H1 (cell line): Measurements from ENCODE around the gene PPP1R13B. TPM values are rescaled to one million over a fixed set of nuclear protein-coding genes. Genes with fewer than 3 reads are reported as not detected.

Source experiments
- CTCF ChIA-PET: fragments of 300-600 bp; sonication (Branson Sonifier 250); formaldehyde crosslinking; loops from one replicate; lab custom pipeline; 2021; ENCODE audit not compliant: partially characterized antibody; lab: Charles Lee
- POLR2A ChIA-PET: fragments of 300-600 bp; sonication (Branson Sonifier 250); formaldehyde crosslinking; loops from one replicate; lab custom pipeline; 2021; ENCODE audit warnings: inconsistent platforms; ENCODE audit not compliant: partially characterized antibody; lab: Charles Lee
- DNase-seq, 2 experiments: peaks; one replicate each; pipeline versions ENCODE4 v3.0.0 to v3.0.0-alpha.2; 2010 to 2022; ENCODE audit warnings: low spot score in 2 of 2, low read depth in 1 of 2, mixed read lengths in 1 of 2
- FAIRE-seq: peaks from 2 replicates; lab custom pipeline; 2011; peaks lifted over from hg19 to GRCh38; lab: Jason Lieb, UNC
- H2AFZ ChIP-seq: 2 replicates; pipeline ENCODE4 v1.8.1; 2012; ENCODE audit warnings: low read length, inconsistent platforms
- H2AK5ac ChIP-seq: 2 replicates; pipeline ENCODE4 v1.6.1; 2013; ENCODE audit warnings: low read depth, low read length
- H2BK120ac ChIP-seq: replicated peaks from 2 replicates; pipeline ENCODE3; 2013; ENCODE audit warnings: low read depth, low read length, inconsistent platforms
- H2BK12ac ChIP-seq: 2 replicates; pipeline ENCODE4 v1.6.1; 2013; ENCODE audit warnings: low read depth, low read length
- H2BK15ac ChIP-seq: 2 replicates; pipeline ENCODE4 v1.6.1; 2013; ENCODE audit warnings: low read length
- H2BK20ac ChIP-seq: 2 replicates; pipeline ENCODE4 v1.6.1; 2013; ENCODE audit warnings: low read length
- H2BK5ac ChIP-seq: 2 replicates; pipeline ENCODE4 v1.6.1; 2013; ENCODE audit warnings: low read depth, low read length
- H3K14ac ChIP-seq: 2 replicates; pipeline ENCODE4 v1.6.1; 2013; ENCODE audit warnings: inconsistent platforms; ENCODE audit not compliant: insufficient read length
- H3K18ac ChIP-seq: 2 replicates; pipeline ENCODE4 v1.6.1; 2013; ENCODE audit warnings: low read length; ENCODE audit errors: extremely low read depth
- H3K23ac ChIP-seq: 2 replicates; pipeline ENCODE4 v1.6.1; 2013; ENCODE audit warnings: inconsistent platforms; ENCODE audit not compliant: insufficient read length
- H3K23me2 ChIP-seq: 2 replicates; pipeline ENCODE4 v1.6.1; 2013; ENCODE audit warnings: low read depth, low read length
- H3K27ac ChIP-seq: 2 replicates; pipeline ENCODE4 v1.6.1; 2011; ENCODE audit warnings: low read depth, low read length, inconsistent platforms
- H3K27me3 ChIP-seq, 4 experiments: replicated peaks in 1 of 4; 1 replicate in 1 of 4; 2 replicates in 3 of 4; pipeline versions ENCODE4 v1.6.1 to v1.8.1; 2011 to 2013; ENCODE audit warnings: low read length in 3 of 4, mild to moderate bottlenecking in 3 of 4, inconsistent platforms in 2 of 4, mixed read lengths in 2 of 4, moderate library complexity in 1 of 4; ENCODE audit not compliant: control insufficient read depth in 3 of 4, insufficient read depth in 3 of 4; ENCODE audit errors: extremely low read depth in 1 of 4
- H3K36me3 ChIP-seq, 4 experiments: 2 replicates each; pipeline versions ENCODE4 v1.6.1 to v1.8.1; 2011 to 2013; ENCODE audit warnings: mild to moderate bottlenecking in 4 of 4, low read length in 3 of 4, moderate library complexity in 2 of 4, control low read depth in 1 of 4, inconsistent platforms in 1 of 4; ENCODE audit not compliant: insufficient read depth in 4 of 4, control insufficient read depth in 2 of 4
- H3K4ac ChIP-seq: replicated peaks from 2 replicates; pipeline ENCODE3; 2013; ENCODE audit warnings: low read length, low read depth, mixed read lengths, inconsistent platforms; ENCODE audit not compliant: insufficient read length
- H3K4me1 ChIP-seq, 4 experiments: replicated peaks in 1 of 4; 1 replicate in 1 of 4; 2 replicates in 3 of 4; pipeline versions ENCODE4 v1.6.1 to v1.8.1; 2011 to 2013; ENCODE audit warnings: low read length in 3 of 4, inconsistent platforms in 2 of 4, mixed read lengths in 1 of 4; ENCODE audit not compliant: insufficient read depth in 4 of 4, control insufficient read depth in 3 of 4
- H3K4me2 ChIP-seq, 2 experiments: 2 replicates each; pipeline versions ENCODE4 v1.6.1 to v1.8.1; 2011 to 2013; ENCODE audit warnings: low read depth in 2 of 2, low read length in 2 of 2, control low read depth in 1 of 2, inconsistent platforms in 1 of 2, mild to moderate bottlenecking in 1 of 2; ENCODE audit not compliant: insufficient read depth in 1 of 2
- H3K4me3 ChIP-seq, 4 experiments: fragments of 200-600, 300-600 bp in 1 of 4; sonication (generic), shearing (Covaris generic), sonication (Bioruptor Twin) in 1 of 4; 2 replicates each; pipeline versions ENCODE4 v1.5.1 to v1.8.1; 2011 to 2016; ENCODE audit warnings: low read length in 4 of 4, low read depth in 3 of 4, control low read depth in 2 of 4, inconsistent platforms in 2 of 4, mild to moderate bottlenecking in 2 of 4, mixed read lengths in 1 of 4, moderate library complexity in 1 of 4; ENCODE audit not compliant: insufficient read depth in 2 of 4; ENCODE audit errors: extremely low read depth in 1 of 4
- H3K56ac ChIP-seq: replicated peaks from 2 replicates; pipeline ENCODE3; 2013; ENCODE audit warnings: low read depth, mild to moderate bottlenecking, mixed read lengths, low read length, inconsistent platforms; ENCODE audit not compliant: insufficient read length
- H3K79me1 ChIP-seq: 2 replicates; pipeline ENCODE4 v1.6.1; 2013; ENCODE audit warnings: low read depth, low read length, control low read depth
- H3K79me2 ChIP-seq, 2 experiments: 2 replicates each; pipeline versions ENCODE4 v1.6.1 to v1.8.1; 2012 to 2013; ENCODE audit warnings: low read length in 2 of 2, mild to moderate bottlenecking in 2 of 2, inconsistent platforms in 1 of 2; ENCODE audit not compliant: insufficient read depth in 2 of 2, control insufficient read depth in 1 of 2
- H3K9ac ChIP-seq, 4 experiments: replicated peaks in 1 of 4; 1 replicate in 1 of 4; 2 replicates in 3 of 4; pipeline versions ENCODE4 v1.6.1 to v1.8.1; 2011 to 2013; ENCODE audit warnings: low read depth in 3 of 4, low read length in 3 of 4, control low read depth in 2 of 4, mild to moderate bottlenecking in 2 of 4, moderate library complexity in 2 of 4, inconsistent platforms in 1 of 4; ENCODE audit errors: extremely low read depth in 1 of 4
- H3K9me3 ChIP-seq, 2 experiments: 2 replicates each; pipeline versions ENCODE4 v1.6.1 to v1.8.1; 2012 to 2013; ENCODE audit warnings: mild to moderate bottlenecking in 2 of 2, moderate library complexity in 2 of 2, control low read depth in 1 of 2, inconsistent platforms in 1 of 2, low read depth in 1 of 2, low read length in 1 of 2, mixed read lengths in 1 of 2; ENCODE audit not compliant: insufficient read depth in 2 of 2
- H4K20me1 ChIP-seq, 2 experiments: replicated peaks in 1 of 2; 2 replicates each; pipeline versions ENCODE3 to v1.8.1; 2011 to 2013; ENCODE audit warnings: inconsistent platforms in 2 of 2, low read length in 2 of 2, mild to moderate bottlenecking in 1 of 2; ENCODE audit not compliant: insufficient read depth in 2 of 2, control insufficient read depth in 1 of 2
- H4K5ac ChIP-seq: 2 replicates; pipeline ENCODE4 v1.6.1; 2013; ENCODE audit warnings: low read length, low read depth, mixed read lengths, inconsistent platforms; ENCODE audit not compliant: insufficient read length
- H4K8ac ChIP-seq: 2 replicates; pipeline ENCODE4 v1.8.0; 2013; ENCODE audit warnings: mild to moderate bottlenecking, moderate library complexity, low read length, inconsistent platforms; ENCODE audit not compliant: insufficient read depth; ENCODE audit errors: extremely low read depth
- H4K91ac ChIP-seq: replicated peaks from 2 replicates; pipeline ENCODE3; 2013; ENCODE audit warnings: low read length, mixed read lengths, inconsistent platforms; ENCODE audit not compliant: insufficient read length
- ASH2L ChIP-seq: fragments of 200-600, 300-600 bp; sonication (generic); IDR thresholded peaks from one replicate; pipeline ENCODE4 v1.7.1; 2017; ENCODE audit warnings: low read length
- WGBS, 2 experiments: shearing (Covaris generic) in 1 of 2; methylation state at CpG; one replicate each; pipeline versions ENCODE4 v1.1.6 to v1.1.7; 2013 to 2015; ENCODE audit warnings: low lambda C conversion rate in 2 of 2, mixed read lengths in 2 of 2, inconsistent platforms in 1 of 2, low coverage in 1 of 2, missing lambda C conversion rate in 1 of 2; ENCODE audit not compliant: insufficient replicate concordance in 2 of 2, insufficient coverage in 1 of 2, insufficient read length in 1 of 2; ENCODE audit errors: extremely low coverage in 1 of 2, missing lambda C conversion rate in 1 of 2; 5-methylcytosine and 5-hydroxymethylcytosine counted together
- polyA plus RNA-seq, 7 experiments: library from polyadenylated mRNA; depleted of rRNA in 3 of 7; stranded (reverse) in 5 of 7; unstranded in 2 of 7; fragments of >200 nt in 5 of 7; fragments of 200-250 nt in 2 of 7; gene quantifications; 1 replicate in 5 of 7; 2 replicates in 1 of 7; 4 replicates in 1 of 7; pipeline versions ENCODE4 v1.2.1 to v1.2.3, GENCODE V29; 2011 to 2013; ENCODE audit warnings: missing spikeins in 2 of 7, mixed read lengths in 2 of 7
- total RNA-seq: library from RNA; stranded (reverse); fragmentation: NEBNext Ultra II Directional; extraction: Animal tissue kit (Norgen Biotek cat#: 25700); gene quantifications from 2 replicates; pipeline ENCODE4 v1.2.1, GENCODE V29; 2021

PPP1R13B gene
- total and polyA plus RNA-seq, 2 of the 8 experiments (the other 6 are each of a cell fraction or from before 2014, with no cell fraction given) = 2.6 to 8.9 TPM

GRCh38 chr14:103702095-103702494 lies 145.3 kb downstream of the PPP1R13B start:
- Histone ChIP-seq H3K79me2 (no peaks in the 10 kb centered on the region), H3K79me1 (peaks cover 6% of the 10 kb centered on the region; the same call in 1 of the 2 replicates), H3K14ac (no peak overlapping the region), H2BK5ac (no peak overlapping the region)
- FAIRE-seq = no peak
- POLR2A ChIA-PET = interaction anchor here (1.2 to 6.6 kb wide), 7 partner anchors 8 to 179 kb away, joined by 4 to 74 read pairs (median 7); partner anchors contain the start of gene CKB
- no peak for TF ChIP-seq ASH2L
- TF ChIP-seq, all 59 proteins: peak for 0
- no peak overlapping the region for H3K4me3 ChIP-seq
- no peak overlapping the region for H2BK120ac ChIP-seq
- no peak overlapping the region for H2AFZ ChIP-seq
- H3K9me3 ChIP-seq = no peaks in the 10 kb centered on the region
- no peak overlapping the region for H2BK15ac ChIP-seq
- H3K27ac ChIP-seq = no peak overlapping the region
- no peak overlapping the region for H3K23ac ChIP-seq
- no peak overlapping the region for H3K18ac ChIP-seq
- H3K36me3 ChIP-seq = peaks cover 5 to 44% (median 23%) of the 10 kb centered on the region in 4 experiments; a peak in 7 of 8 replicates
- no peak overlapping the region for H4K8ac ChIP-seq
- H2BK20ac ChIP-seq = no peak overlapping the region
- no peak overlapping the region for H3K9ac ChIP-seq
- H4K91ac ChIP-seq = no peak overlapping the region
- DNase-seq = no peak
- 81% methylated on average over 5 of the region's 5 CpGs; no CpG with 5 or more reads in 1 of the 2 experiments for WGBS, 2 experiments
- H3K27me3 ChIP-seq = no peaks in the 10 kb centered on the region
- peaks cover 10 to 35% of the 10 kb centered on the region in 2 experiments for H4K20me1 ChIP-seq
- CTCF ChIA-PET = interaction anchor here (0.9 kb wide), 2 partner anchors 97 to 586 kb away, joined by 3 read pairs; no protein-coding TSS in a partner anchor
- H3K56ac ChIP-seq = no peak overlapping the region
- no peak overlapping the region for H3K4me2 ChIP-seq
- no peak overlapping the region for H2BK12ac ChIP-seq
- no peaks in the 10 kb centered on the region; a peak in 1 of 7 replicates for H3K4me1 ChIP-seq
- H3K23me2 ChIP-seq = no peaks in the 10 kb centered on the region
- no peak overlapping the region for H3K4ac ChIP-seq
- no peak overlapping the region for H2AK5ac ChIP-seq
- no peak overlapping the region for H4K5ac ChIP-seq
